Subcutaneous adipose tissue (tissue), 4 donors: ENCODE data around the gene SYCP1. TPM values are rescaled to one million over a fixed set of nuclear protein-coding genes. Genes with fewer than 3 reads are reported as not detected.

Experiments used
- total RNA-seq, 4 donors: library from RNA; depleted of rRNA; stranded (reverse); fragments of >200 nt; gene quantifications; one replicate each; pipeline ENCODE4 v1.1.0, GENCODE V29; 2016
- TF ChIP-seq, protein P1 (sequence below): fragments of 450-650 bp; IDR thresholded peaks from one replicate; pipeline ENCODE4 v1.5.1; 2016; ENCODE audit warnings: low read depth, mild to moderate bottlenecking, control low read depth, antibody characterized with exemption, moderate library complexity

The SYCP1 gene
- total RNA-seq, 4 donors from 2014 or later, result 0.33 to 0.44 TPM; not detected in 2

DNA sequence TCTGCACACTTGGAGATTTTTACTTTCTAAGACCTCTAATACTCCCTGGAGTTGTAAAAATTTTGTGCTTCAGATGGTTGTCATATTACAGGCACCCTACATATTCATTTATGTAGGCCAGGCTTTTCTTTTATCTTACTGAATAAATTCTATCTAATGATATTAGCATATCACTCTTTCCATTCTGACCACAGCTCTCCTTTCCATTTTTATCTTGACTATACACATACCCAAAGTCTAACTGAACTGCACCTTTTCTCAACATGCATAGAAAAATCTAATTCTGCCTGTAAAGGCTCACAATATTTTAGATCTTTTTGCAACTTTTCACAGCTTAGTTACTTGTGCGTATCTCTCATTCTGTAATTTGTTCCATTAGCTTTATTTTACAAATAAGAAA lies 122.2 kb downstream of the SYCP1 start:
- TF ChIP-seq, protein P1, sequence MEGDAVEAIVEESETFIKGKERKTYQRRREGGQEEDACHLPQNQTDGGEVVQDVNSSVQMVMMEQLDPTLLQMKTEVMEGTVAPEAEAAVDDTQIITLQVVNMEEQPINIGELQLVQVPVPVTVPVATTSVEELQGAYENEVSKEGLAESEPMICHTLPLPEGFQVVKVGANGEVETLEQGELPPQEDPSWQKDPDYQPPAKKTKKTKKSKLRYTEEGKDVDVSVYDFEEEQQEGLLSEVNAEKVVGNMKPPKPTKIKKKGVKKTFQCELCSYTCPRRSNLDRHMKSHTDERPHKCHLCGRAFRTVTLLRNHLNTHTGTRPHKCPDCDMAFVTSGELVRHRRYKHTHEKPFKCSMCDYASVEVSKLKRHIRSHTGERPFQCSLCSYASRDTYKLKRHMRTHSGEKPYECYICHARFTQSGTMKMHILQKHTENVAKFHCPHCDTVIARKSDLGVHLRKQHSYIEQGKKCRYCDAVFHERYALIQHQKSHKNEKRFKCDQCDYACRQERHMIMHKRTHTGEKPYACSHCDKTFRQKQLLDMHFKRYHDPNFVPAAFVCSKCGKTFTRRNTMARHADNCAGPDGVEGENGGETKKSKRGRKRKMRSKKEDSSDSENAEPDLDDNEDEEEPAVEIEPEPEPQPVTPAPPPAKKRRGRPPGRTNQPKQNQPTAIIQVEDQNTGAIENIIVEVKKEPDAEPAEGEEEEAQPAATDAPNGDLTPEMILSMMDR, result no peak

DNA sequence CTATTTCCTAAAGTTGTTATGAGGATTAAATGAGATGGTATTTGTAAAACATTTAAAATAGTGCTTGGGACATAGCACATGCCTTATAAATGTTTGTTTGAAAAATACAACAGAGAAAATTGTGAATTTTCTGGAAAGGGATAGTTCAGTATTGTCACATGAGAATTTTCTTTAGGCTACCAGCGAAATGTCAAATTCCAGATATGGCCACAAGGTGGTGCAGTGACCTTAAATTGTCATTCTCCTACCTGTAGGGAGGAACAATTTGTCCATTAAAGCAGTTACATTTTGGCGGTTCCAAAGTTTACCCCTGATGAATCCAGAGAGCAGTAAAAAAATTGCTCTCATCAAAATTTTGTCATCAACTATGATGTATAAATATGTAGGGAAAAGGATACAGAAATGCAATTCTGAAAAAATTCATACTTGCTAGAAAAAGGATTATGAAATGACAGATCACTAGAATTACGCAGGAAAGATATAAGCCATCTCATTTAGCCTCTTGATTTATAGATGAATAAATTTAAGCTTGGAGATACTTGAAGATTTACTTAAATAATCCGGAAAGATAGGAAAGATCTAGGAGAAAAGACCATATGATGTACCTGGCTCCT lies 124.7 kb downstream of the SYCP1 start:
- TF ChIP-seq, protein P1, result no peak

DNA sequence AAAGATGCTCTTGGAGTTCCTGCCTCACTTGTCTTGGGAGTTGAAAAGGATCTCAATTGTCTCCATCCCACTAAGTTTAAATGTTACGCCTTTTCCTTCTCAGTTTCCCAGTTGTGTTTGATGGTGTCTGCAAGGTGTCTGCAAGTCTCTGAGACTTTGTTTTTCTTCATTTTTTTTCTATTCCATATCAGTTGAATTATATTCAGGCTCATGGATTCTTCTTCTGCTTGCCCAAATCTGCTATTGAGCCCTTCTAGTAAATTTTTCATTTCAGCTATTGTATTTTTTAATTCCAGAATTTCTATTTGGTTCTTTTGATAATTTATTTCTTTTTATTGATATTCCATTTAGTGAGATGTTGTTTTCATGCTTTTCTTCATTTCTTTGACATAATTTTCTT lies 127.6 kb downstream of the SYCP1 start:
- TF ChIP-seq, protein P1, result no peak

DNA sequence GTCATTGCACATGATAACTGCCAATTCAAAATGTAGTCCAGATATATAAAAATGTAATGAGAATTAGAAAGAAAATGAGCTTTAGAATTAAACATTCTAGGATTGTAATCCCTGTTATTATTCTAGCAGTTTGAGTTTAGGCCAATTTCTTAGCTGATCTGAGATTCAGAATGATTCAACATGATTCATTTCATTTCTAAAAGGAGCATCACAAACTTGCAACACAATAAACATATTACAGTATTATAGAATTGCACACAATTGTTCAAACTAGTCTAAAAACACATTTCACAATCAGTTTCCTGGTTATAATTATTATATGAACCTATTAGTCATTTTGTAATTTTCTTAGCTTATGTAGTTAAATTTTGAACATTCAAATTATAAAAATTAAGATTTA lies 131.6 kb downstream of the SYCP1 start:
- TF ChIP-seq, protein P1, result no peak

DNA sequence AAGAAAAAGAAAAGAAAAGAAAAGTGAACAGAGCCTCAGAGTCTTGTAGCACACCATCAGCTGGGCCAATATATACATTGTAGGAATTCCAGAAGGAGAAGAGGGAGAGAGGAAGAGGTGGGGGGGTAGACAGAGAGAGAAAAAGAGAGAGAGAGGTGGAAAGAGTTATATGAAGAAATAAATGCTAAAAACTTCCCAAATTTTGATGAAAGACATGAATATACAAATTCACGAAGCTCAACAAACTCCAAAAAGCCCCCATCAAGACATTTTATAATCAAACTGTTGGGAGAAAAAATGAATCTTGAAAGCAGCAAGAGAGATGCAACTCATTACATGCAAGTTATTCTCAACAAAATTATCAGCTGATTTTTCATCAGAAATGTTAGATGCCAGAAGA lies 133.4 kb downstream of the SYCP1 start:
- TF ChIP-seq, protein P1, result no peak

DNA sequence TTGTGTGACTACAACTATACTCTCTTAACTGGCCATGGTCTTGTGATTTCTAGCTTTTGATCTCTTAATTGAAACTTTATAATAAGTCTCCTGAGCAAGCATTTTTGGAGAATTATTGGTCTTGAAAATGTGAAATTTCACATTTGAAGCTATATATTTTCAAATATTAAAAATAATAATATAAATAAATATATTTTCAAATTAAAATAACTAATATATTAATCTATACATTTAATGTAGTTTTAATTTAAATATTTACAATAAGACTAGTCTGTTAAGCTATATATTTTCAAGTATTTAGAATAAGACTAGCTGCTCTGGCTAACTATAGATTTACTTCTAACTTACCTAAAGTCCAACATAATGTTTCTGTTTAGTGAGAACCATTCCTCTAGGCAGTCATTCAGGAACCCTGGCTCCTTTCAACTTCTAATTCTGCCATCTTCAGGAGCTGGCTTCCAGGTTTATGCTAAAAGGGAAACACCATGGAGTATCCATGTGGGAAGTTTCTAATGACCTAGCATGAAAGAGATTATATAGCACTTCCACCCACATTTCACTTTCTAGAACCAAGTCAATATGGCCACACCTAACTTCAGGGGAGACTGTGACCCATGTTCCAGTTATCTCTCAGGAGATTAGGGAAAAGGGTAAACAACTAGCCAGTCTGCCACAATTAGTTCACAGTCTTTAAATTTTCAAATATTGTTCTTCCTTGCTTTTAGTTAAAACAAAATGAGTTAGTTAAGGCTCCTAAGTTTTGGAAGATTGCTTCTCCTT lies 143.0 kb downstream of the SYCP1 start:
- TF ChIP-seq, protein P1, result no peak

DNA sequence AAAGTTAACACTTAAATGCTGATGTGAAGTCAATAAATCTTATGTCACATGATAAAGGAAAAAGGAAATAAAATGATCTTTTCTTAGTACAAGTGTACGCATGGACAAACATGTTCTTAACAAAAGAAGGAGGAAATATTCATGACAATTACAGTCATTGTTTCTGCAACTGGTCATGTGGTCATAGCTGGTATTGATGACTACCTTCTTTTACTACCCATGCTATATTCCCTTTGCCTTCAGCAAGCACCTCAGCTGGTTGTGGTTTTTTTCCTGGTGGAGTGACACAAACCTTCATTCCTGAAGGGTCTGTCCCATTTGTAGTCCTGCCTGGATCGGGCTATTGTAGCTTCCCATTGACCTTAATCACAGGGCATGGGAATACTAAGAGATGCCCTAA lies 151.5 kb downstream of the SYCP1 start:
- TF ChIP-seq, protein P1, result no peak
